ENCODE data around the gene SCAMP4.

SCAMP4 gene

DNA sequence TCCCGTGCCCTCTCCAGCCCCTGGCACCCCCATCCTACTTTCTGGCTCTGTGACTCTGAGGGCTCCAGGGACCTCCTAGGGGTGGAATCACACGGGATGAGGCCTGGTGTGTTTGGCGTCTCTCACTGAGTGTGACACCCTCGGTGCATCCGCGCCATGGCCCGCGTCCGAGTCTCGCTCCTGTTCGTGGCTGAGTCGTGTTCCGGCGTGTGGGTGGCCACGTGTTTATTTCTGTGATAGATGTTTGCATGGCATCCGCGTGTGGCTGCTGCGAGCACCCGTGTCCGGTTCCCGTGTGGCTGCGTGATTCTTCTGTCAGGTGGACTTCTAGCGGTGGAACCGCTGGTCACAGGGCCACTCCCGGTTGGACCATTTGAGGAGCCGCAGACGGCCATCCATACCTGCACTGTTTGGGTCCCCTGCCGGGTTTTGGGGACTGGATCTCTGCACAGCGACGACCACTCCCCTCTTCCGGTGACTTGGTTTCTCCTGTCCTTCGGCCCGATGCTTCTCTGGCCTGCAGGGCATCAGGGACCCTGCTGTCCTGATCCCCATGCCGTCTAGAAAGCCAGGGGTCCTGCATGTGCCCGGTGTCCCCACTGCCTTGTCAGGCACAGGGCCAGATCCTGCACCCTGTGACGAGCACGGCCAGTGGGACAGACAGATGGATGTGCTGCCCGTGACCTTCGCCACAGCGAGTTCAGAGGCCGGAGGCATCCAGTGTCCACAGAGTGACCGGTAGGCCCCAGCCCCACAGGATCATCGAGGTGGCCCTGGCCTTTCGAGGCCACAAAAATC, 44.3 kb downstream of the SCAMP4 start:
- no peak for TF ChIP-seq CTCF (IDR thresholded peaks at IDR 0.05; ENCODE audit: control insufficient read depth, insufficient read depth, low read depth, low read length, missing control alignments)
- DNase-seq (ENCODE audit: low read depth), result no peak

DNA sequence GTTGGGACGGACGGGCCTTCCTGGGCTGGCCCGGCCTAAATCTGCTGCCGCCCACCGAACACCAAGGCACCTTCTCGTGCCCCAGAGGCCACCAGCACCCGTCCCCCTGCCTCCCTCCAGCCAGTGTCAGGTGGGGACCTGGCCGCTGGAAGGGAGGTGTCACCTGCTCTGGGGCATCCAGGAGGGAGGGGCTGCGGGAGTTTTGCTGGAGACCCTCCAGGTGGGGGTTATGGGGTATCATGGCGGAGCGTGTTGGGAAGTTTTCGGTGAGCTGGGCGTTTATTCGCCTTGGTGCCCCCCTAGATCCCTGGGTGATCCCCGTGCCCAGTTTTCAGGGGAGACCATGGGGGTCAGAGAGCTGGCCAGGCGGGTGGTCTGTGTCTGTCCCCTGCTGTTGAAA, 45.4 kb downstream of the SCAMP4 start:
- no peak for DNase-seq (ENCODE audit: low read depth)
- TF ChIP-seq CTCF (IDR thresholded peaks at IDR 0.05; ENCODE audit: control insufficient read depth, insufficient read depth, low read depth, low read length, missing control alignments), result no peak
- H3K4me3 ChIP-seq (ENCODE audit: control insufficient read depth, low read depth, low read length), result no peak overlapping the region

More for the DNA sequence above, 44.3 kb downstream of the SCAMP4 start:
- H3K4me3 ChIP-seq (ENCODE audit: control insufficient read depth, low read depth, low read length), result no peak overlapping the region

GRCh38 chr19:1952635-1953034, 47.4 kb downstream of the SCAMP4 start:
- DNase-seq (ENCODE audit: low read depth), result no peak
- no peak overlapping the region for H3K4me3 ChIP-seq (ENCODE audit: control insufficient read depth, low read depth, low read length)
- no peak for TF ChIP-seq CTCF (IDR thresholded peaks at IDR 0.05; ENCODE audit: control insufficient read depth, insufficient read depth, low read depth, low read length, missing control alignments)

GRCh38 chr19:1953037-1953436, 47.8 kb downstream of the SCAMP4 start:
- no peak for TF ChIP-seq CTCF (IDR thresholded peaks at IDR 0.05; ENCODE audit: control insufficient read depth, insufficient read depth, low read depth, low read length, missing control alignments)
- DNase-seq (ENCODE audit: low read depth), result no peak
- no peak overlapping the region for H3K4me3 ChIP-seq (ENCODE audit: control insufficient read depth, low read depth, low read length)

DNA sequence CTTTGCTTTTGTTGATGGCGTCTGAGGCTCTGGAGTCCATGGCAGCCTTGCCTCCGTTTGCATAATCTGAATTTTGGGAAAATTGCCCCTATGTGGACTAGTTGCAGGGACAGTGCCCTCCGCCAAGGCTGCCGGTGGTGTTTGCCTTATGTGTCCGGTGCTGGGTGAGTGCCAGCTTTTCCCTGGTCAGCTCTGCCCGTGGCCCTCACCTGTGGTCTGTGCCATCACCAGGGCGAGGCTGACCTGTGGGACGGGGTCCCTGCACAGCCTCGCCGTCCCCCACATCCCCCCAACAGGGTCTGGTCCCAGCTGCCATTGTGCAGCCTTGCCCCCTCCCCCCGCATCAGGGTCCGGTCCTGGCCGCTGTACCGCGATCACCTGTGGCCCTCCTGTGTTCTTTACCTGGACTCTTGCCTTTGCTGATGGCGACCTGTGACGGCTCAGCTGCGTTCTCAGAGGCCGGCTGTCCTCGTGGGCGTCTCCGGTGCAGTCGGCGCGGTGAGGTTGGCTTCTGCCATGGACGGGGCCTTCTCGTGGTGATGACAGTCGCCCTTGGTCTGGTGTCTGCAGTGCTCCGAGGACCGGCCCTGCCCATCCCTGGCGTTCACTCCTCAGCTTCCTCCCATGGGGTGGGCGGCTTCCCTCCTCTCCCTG, 48.4 kb downstream of the SCAMP4 start:
- no peak for TF ChIP-seq CTCF (IDR thresholded peaks at IDR 0.05; ENCODE audit: control insufficient read depth, insufficient read depth, low read depth, low read length, missing control alignments)
- no peak overlapping the region for H3K4me3 ChIP-seq (ENCODE audit: control insufficient read depth, low read depth, low read length)
- no peak for DNase-seq (ENCODE audit: low read depth)

GRCh38 chr19:1954532-1954933, 49.3 kb downstream of the SCAMP4 start:
- TF ChIP-seq CTCF (IDR thresholded peaks at IDR 0.05; ENCODE audit: control insufficient read depth, insufficient read depth, low read depth, low read length, missing control alignments), result no peak
- no peak for DNase-seq (ENCODE audit: low read depth)
- no peak overlapping the region for H3K4me3 ChIP-seq (ENCODE audit: control insufficient read depth, low read depth, low read length)
